K562 (cell line): ENCODE measurements around the gene BCL2L13.

Experiments used
- ARID1B ChIP-seq: fragments of 450-650 bp; IDR thresholded peaks from 2 replicates; pipeline ENCODE4 v1.6.1; 2016; ENCODE audit warnings: antibody characterized with exemption, mild to moderate bottlenecking, inconsistent platforms
- ELF1 ChIP-seq: fragments of 200-800 bp; sonication (Bioruptor generic); IDR thresholded peaks from 2 replicates; pipeline ENCODE4 v1.6.1; 2016; ENCODE audit warnings: missing genetic modification characterization, missing compliant biosample characterization
- FOXA3 ChIP-seq, 2 experiments: fragments of 450-650 bp in 1 of 2; sonication (generic) in 1 of 2; formaldehyde crosslinking; IDR thresholded peaks in 1 of 2; conservative IDR thresholded peaks in 1 of 2; 2 replicates each; pipeline versions ENCODE4 v1.4.0 to v1.8.0; 2020 to 2022; ENCODE audit warnings: mild to moderate bottlenecking in 2 of 2, missing genetic modification reagents in 1 of 2
- FOXJ3 ChIP-seq: sonication (generic); formaldehyde crosslinking; IDR thresholded peaks from 2 replicates; pipeline ENCODE4 v1.4.0; 2020; ENCODE audit warnings: mild to moderate bottlenecking, missing genetic modification reagents
- KLF1 ChIP-seq: fragments of 450-650 bp; IDR thresholded peaks from 2 replicates; pipeline ENCODE4 v1.6.1; 2016; ENCODE audit warnings: missing genetic modification characterization, missing compliant biosample characterization
- LCOR ChIP-seq: sonication (generic); formaldehyde crosslinking; IDR thresholded peaks from 2 replicates; pipeline ENCODE4 v1.8.0; 2022; ENCODE audit warnings: mild to moderate bottlenecking, missing genetic modification reagents
- MAFG ChIP-seq: fragments of 450-650 bp; conservative IDR thresholded peaks from 2 replicates; pipeline ENCODE4 v1.6.1; 2016; ENCODE audit warnings: missing genetic modification characterization, missing compliant biosample characterization
- PML ChIP-seq: IDR thresholded peaks from 2 replicates; pipeline ENCODE4 v1.6.1; 2012; ENCODE audit warnings: low read length, inconsistent platforms
- POLR2A ChIP-seq: fragments of 450-650 bp; conservative IDR thresholded peaks from 2 replicates; pipeline ENCODE4 v1.6.1; 2016
- RCOR1 ChIP-seq, 2 experiments: IDR thresholded peaks; 2 replicates each; pipeline ENCODE4 v1.6.1; 2012; ENCODE audit warnings: low read depth in 2 of 2, low read length in 2 of 2, borderline replicate concordance in 1 of 2, improper control_type of control experiment in 1 of 2
- SRF ChIP-seq, 2 experiments: fragments of 250-450, 450-650 bp in 1 of 2; sonication (Bioruptor Pico) in 1 of 2; sonication (generic) in 1 of 2; formaldehyde crosslinking; IDR thresholded peaks; 2 replicates each; pipeline versions ENCODE4 v1.5.0 to v1.5.1; 2020 to 2022; ENCODE audit warnings: mild to moderate bottlenecking in 1 of 2, missing genetic modification reagents in 1 of 2
- TCF7 ChIP-seq: sonication (generic); IDR thresholded peaks from 2 replicates; pipeline ENCODE4 v1.6.1; 2016; ENCODE audit warnings: antibody characterized with exemption, borderline replicate concordance
- TF ChIP-seq, protein P1 (sequence below): fragments of 250-450 bp; sonication (Bioruptor Pico); IDR thresholded peaks from 2 replicates; pipeline ENCODE4 v1.4.0; 2020

DNA sequence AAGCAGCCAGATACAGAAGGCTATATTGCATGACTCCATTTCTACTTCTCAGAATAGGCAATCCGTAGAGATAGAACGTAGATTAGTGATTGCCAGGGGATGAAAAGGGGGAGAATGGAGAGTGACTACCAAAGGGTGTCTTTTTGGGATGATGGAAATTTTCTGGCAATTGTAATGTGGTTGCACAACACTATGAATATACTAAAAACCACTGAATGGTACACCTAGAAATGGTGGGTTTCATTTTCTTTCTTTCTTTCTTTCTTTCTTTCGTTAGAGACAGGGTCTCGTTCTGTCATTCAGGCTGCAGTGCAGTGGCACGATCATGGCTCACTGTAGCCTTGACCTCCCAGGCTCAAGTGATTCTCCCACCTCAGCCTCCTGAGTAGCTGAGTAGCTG lies 81.4 kb downstream of the BCL2L13 start:
- TF ChIP-seq LCOR (CRISPR knock-in tag) = no peak
- TF ChIP-seq POLR2A = no peak
- no peak for TF ChIP-seq SRF (CRISPR knock-in tag; IDR thresholded peaks at IDR 0.05)
- no peak for TF ChIP-seq FOXA3 (CRISPR knock-in tag; conservative IDR thresholded peaks at IDR 0.05 in 1 of 2, IDR thresholded peaks at IDR 0.05 in 1 of 2)
- TF ChIP-seq ELF1 (tag) = no peak
- no peak for TF ChIP-seq RCOR1 (IDR thresholded peaks at IDR 0.05; ENCODE audit: borderline replicate concordance in 1 of 2, low read depth in 2 of 2, low read length in 2 of 2)
- no peak for TF ChIP-seq ARID1B
- TF ChIP-seq, protein P1, sequence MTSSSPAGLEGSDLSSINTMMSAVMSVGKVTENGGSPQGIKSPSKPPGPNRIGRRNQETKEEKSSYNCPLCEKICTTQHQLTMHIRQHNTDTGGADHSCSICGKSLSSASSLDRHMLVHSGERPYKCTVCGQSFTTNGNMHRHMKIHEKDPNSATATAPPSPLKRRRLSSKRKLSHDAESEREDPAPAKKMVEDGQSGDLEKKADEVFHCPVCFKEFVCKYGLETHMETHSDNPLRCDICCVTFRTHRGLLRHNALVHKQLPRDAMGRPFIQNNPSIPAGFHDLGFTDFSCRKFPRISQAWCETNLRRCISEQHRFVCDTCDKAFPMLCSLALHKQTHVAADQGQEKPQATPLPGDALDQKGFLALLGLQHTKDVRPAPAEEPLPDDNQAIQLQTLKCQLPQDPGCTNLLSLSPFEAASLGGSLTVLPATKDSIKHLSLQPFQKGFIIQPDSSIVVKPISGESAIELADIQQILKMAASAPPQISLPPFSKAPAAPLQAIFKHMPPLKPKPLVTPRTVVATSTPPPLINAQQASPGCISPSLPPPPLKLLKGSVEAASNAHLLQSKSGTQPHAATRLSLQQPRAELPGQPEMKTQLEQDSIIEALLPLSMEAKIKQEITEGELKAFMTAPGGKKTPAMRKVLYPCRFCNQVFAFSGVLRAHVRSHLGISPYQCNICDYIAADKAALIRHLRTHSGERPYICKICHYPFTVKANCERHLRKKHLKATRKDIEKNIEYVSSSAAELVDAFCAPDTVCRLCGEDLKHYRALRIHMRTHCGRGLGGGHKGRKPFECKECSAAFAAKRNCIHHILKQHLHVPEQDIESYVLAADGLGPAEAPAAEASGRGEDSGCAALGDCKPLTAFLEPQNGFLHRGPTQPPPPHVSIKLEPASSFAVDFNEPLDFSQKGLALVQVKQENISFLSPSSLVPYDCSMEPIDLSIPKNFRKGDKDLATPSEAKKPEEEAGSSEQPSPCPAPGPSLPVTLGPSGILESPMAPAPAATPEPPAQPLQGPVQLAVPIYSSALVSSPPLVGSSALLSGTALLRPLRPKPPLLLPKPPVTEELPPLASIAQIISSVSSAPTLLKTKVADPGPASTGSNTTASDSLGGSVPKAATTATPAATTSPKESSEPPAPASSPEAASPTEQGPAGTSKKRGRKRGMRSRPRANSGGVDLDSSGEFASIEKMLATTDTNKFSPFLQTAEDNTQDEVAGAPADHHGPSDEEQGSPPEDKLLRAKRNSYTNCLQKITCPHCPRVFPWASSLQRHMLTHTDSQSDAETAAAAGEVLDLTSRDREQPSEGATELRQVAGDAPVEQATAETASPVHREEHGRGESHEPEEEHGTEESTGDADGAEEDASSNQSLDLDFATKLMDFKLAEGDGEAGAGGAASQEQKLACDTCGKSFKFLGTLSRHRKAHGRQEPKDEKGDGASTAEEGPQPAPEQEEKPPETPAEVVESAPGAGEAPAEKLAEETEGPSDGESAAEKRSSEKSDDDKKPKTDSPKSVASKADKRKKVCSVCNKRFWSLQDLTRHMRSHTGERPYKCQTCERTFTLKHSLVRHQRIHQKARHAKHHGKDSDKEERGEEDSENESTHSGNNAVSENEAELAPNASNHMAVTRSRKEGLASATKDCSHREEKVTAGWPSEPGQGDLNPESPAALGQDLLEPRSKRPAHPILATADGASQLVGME (CRISPR knock-in tag) = no peak
- no peak for TF ChIP-seq KLF1
- no peak for TF ChIP-seq FOXJ3 (CRISPR knock-in tag)
- no peak for TF ChIP-seq PML
- no peak for TF ChIP-seq TCF7
- no peak for TF ChIP-seq MAFG (tag)
